NCI-H524 treated with DMSO at 0.1 percent for 48 hours (cell line): Measurements from ENCODE around the gene NTNG1.

Experiments
- DNase-seq: peaks from one replicate; lab custom pipeline; 2025; lab: John Stamatoyannopoulos, UW

Gene NTNG1

GRCh38 chr1:107263291-107263915 lies 122.6 kb downstream of the NTNG1 start:
- no peak for DNase-seq

GRCh38 chr1:107264007-107264406 lies 123.2 kb downstream of the NTNG1 start:
- DNase-seq: no peak

GRCh38 chr1:107264561-107264960 lies 123.7 kb downstream of the NTNG1 start:
- DNase-seq: no peak

GRCh38 chr1:107267489-107267888 lies 126.7 kb downstream of the NTNG1 start:
- no peak for DNase-seq

GRCh38 chr1:107272321-107272720 lies 131.5 kb downstream of the NTNG1 start:
- no peak for DNase-seq

- DNase-seq: no peak
These were observed 132.7 kb downstream of the NTNG1 start for GRCh38 chr1:107273515-107273914.

- no peak for DNase-seq
These were observed 133.4 kb downstream of the NTNG1 start for GRCh38 chr1:107274227-107274626.

- no peak for DNase-seq
These were observed 135.4 kb downstream of the NTNG1 start for GRCh38 chr1:107276247-107276646.

GRCh38 chr1:107277022-107277421 lies 136.2 kb downstream of the NTNG1 start:
- DNase-seq: peak; percentile 22

GRCh38 chr1:107286125-107286524 lies 145.3 kb downstream of the NTNG1 start:
- no peak for DNase-seq

GRCh38 chr1:107291987-107292386 lies 151.1 kb downstream of the NTNG1 start:
- no peak for DNase-seq

GRCh38 chr1:107293901-107294613 lies 153.2 kb downstream of the NTNG1 start:
- DNase-seq: no peak

- DNase-seq: no peak
These were observed 153.8 kb downstream of the NTNG1 start for GRCh38 chr1:107294686-107295085.

GRCh38 chr1:107297681-107298080 lies 156.8 kb downstream of the NTNG1 start:
- DNase-seq: no peak

GRCh38 chr1:107298526-107298925 lies 157.7 kb downstream of the NTNG1 start:
- DNase-seq: no peak

- DNase-seq: no peak
These were observed 158.7 kb downstream of the NTNG1 start for GRCh38 chr1:107299521-107299920.

GRCh38 chr1:107309962-107310361 lies 169.1 kb downstream of the NTNG1 start:
- DNase-seq: no peak

- no peak for DNase-seq
These were observed 174.8 kb downstream of the NTNG1 start for GRCh38 chr1:107315652-107316051.

GRCh38 chr1:107318932-107319331 lies 178.1 kb downstream of the NTNG1 start:
- DNase-seq: no peak

GRCh38 chr1:107323784-107324183 lies 182.9 kb downstream of the NTNG1 start:
- no peak for DNase-seq

GRCh38 chr1:107326824-107327445 lies 186.1 kb downstream of the NTNG1 start:
- DNase-seq: peak; percentile 22

GRCh38 chr1:107327446-107327845 lies 186.6 kb downstream of the NTNG1 start:
- DNase-seq: no peak

GRCh38 chr1:107328087-107328486 lies 187.2 kb downstream of the NTNG1 start:
- DNase-seq: no peak
